ENCODE measurements around the gene PKMYT1. TPM values are rescaled to one million over a fixed set of nuclear protein-coding genes. Genes with fewer than 3 reads are reported as not detected.

The PKMYT1 gene
- total and polyA plus RNA-seq, 9 of the 15 experiments (the other 6 are each of a cell fraction or from before 2014, with no cell fraction given): 8.7 to 201 (median 37.8) TPM

DNA sequence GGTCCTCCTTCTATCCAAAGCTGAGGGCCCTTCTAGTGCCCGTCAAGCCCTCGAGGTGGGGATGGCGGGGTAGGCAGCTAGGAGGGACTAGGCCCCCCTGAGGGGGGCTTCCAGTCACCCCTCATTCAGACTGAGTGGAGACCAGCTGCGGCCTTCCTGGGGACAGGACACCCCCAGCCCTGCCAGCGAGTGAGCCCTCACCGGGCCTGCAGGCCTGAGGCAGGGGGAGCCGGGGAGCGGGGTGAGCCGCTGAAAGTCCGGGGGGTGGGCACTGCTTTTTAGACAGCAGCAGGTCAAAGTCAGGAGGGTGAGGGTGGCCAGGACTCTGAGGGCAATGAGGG is 24.8 kb downstream of the PKMYT1 start:
- Histone ChIP-seq H3K4me2 (ENCODE audit: insufficient read depth, low read length) (no peak overlapping the region), H3K27me3 (ENCODE audit: control insufficient read depth in 2 of 2, insufficient read depth in 2 of 2, low read length in 2 of 2) (peaks cover 12 to 33% of the 10 kb centered on the region in 2 experiments), H3K4me1 (replicated peaks in 1 of 2; ENCODE audit: control insufficient read depth in 2 of 2, insufficient read depth in 2 of 2, low read length in 2 of 2) (peaks cover 0 to 49% of the 10 kb centered on the region in 2 experiments; a peak in 3 of 5 replicates), H3K4me3 (no peak overlapping the region), H3K9ac (ENCODE audit: insufficient read depth in 1 of 2, low read depth in 2 of 2, low read length in 2 of 2) (peak overlapping the region in 1 of 2 experiments; percentile 9; a peak in 1 of 4 replicates), H2AFZ (ENCODE audit: low read depth, low read length) (no peak overlapping the region), H3K27ac (ENCODE audit: extremely low read depth, low read depth, low read length) (no peak overlapping the region), H4K20me1 (replicated peaks; ENCODE audit: control insufficient read depth, insufficient read depth, low read length) (peaks cover 6% of the 10 kb centered on the region; the same call in 1 of the 2 replicates), H3K79me2 (ENCODE audit: control insufficient read depth, insufficient read depth, low read length) (no peaks in the 10 kb centered on the region), H3K9me1 (ENCODE audit: control insufficient read depth, insufficient read depth, low read length) (no peaks in the 10 kb centered on the region), H3K36me3 (ENCODE audit: control insufficient read depth, insufficient read depth, low read length) (no peaks in the 10 kb centered on the region), H3K9me3 (replicated peaks; ENCODE audit: control insufficient read depth, insufficient read depth, low read depth, low read length) (no peaks in the 10 kb centered on the region)
- ChIA-PET POLR2A (interaction anchor here (0.6 kb wide), 2 partner anchors 14 kb away, joined by 3 read pairs; partner anchors contain the start of gene PAQR4), CTCF (ENCODE audit: low intra/inter-chr PET ratio) (no interaction called here)
- no TSS peak for BruUV-seq (replicated peaks)
- in situ Hi-C loops (cut with MboI) (no loop called here), intact Hi-C loops (cut with micrococcal nuclease) (no loop called here)
- no peak for ATAC-seq
- DNase-seq (ENCODE audit: extremely low read depth in 1 of 4, low spot score in 3 of 4): no peak
- TF ChIP-seq, protein P1, sequence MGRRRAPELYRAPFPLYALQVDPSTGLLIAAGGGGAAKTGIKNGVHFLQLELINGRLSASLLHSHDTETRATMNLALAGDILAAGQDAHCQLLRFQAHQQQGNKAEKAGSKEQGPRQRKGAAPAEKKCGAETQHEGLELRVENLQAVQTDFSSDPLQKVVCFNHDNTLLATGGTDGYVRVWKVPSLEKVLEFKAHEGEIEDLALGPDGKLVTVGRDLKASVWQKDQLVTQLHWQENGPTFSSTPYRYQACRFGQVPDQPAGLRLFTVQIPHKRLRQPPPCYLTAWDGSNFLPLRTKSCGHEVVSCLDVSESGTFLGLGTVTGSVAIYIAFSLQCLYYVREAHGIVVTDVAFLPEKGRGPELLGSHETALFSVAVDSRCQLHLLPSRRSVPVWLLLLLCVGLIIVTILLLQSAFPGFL (CRISPR knock-in tag; IDR thresholded peaks at IDR 0.05): no peak
- TF ChIP-seq CEBPB (tag; IDR thresholded peaks at IDR 0.05): no peak
- TF ChIP-seq PHF21A (IDR thresholded peaks at IDR 0.05; ENCODE audit: borderline replicate concordance, low read depth): no peak
- TF ChIP-seq NR4A1 (CRISPR knock-in tag; IDR thresholded peaks at IDR 0.05): no peak
- no peak for TF ChIP-seq NR4A1 (tag; IDR thresholded peaks at IDR 0.05)
- TF ChIP-seq RAD21 (CRISPR knock-in tag; conservative IDR thresholded peaks at IDR 0.05 in 1 of 2, IDR thresholded peaks at IDR 0.05 in 1 of 2): no peak
- TF ChIP-seq NELFE (IDR thresholded peaks at IDR 0.05; ENCODE audit: insufficient read depth, insufficient read length): no peak
- no peak for TF ChIP-seq E2F3 (CRISPR knock-in tag; IDR thresholded peaks at IDR 0.05)
- no peak for TF ChIP-seq NFE2L1 (tag; IDR thresholded peaks at IDR 0.05; ENCODE audit: borderline replicate concordance, low read depth)
- no peak for TF ChIP-seq ADNP (tag; IDR thresholded peaks at IDR 0.05)
- WGBS (ENCODE audit: insufficient coverage, low coverage, missing lambda C conversion rate): 51% methylated on average over 10 of the region's 10 CpGs
- FAIRE-seq: no peak
